LHCN-M2 (cell line): ENCODE results near the gene RADIL. TPM values are rescaled to one million over a fixed set of nuclear protein-coding genes. Genes with fewer than 3 reads are reported as not detected.

ENCODE experiments used
- DNase-seq: peaks from one replicate; pipeline ENCODE4 v3.0.0-alpha.2; 2012; ENCODE audit warnings: low read depth
- total RNA-seq: library from RNA; depleted of rRNA; stranded (reverse); fragments of >200 nt; gene quantifications from 2 replicates; pipeline ENCODE4 v1.2.3, GENCODE V29; 2014

RADIL gene
- total RNA-seq, 1 experiment from 2014 or later, result 2.5 TPM

DNA sequence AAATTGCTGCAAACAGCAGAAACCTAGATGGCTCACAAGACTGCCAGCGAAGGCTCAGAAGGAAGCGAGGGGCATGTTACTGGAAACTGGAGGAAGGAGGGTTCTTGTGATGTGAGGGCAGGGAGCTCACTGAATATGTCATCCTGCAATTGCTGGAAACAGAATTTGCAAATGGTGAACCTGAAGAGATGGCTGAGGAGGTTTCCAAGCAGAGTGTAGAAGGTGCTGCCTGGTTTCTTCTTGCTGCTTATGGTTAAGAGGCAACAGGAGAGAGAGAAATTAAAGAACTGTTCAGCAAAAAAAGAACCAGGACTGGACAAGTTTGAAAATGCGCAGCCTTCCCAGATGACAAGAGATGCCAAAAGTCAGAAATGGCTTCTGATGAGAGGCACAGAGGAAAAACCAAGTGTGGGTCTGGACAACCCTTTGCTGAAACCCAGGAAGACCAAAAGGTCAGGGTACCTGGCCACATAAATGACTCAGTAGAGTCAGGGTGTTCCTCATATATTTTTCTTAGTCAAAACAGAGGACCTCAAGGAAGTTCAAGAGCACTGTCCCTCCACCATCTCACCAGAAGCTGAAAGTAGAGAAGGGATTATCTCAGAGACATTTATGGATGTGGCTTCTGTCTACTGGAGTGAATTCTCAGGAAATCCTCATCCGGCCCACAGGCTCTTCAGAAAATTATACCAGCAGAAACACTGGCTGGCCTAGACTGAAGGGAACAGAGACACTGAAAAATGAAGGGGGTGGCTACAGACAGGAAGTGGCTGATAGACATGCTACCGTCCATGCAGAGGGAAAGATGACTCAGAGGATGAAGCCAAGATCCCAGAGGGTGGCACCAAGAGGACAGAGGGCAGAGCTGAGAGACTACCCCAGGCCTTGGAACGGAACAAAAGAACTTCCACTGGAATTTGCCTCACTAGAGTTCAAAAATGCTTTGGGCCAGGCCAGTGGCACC, 31.8 kb downstream of the RADIL start:
- DNase-seq, result peak; percentile 41

DNA sequence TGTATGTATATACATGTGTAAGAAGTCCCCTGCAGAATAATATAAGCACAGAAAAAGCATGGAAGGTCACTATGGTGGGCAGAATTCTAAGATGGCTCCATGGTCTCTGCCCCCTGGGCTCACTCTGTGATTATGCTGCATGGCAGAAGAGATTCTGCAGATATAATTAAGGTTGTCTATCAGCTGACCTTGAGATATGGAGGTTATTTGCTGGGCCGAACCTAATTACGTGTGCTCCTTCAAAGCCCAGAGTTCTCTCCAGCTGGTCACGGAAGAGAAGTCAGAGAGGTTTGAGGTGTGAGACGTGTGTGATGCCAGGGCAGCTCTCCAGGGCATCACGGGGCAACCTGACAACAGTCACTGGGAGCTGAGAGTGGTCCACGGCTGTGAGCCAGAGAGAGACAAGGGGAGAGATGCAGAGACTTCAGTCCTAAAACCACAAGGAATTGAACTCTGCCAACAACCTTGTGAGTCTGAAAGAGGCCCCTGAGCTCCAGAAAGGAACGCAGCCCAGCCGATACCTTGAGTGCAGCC, 33.2 kb downstream of the RADIL start:
- DNase-seq, result no peak

DNA sequence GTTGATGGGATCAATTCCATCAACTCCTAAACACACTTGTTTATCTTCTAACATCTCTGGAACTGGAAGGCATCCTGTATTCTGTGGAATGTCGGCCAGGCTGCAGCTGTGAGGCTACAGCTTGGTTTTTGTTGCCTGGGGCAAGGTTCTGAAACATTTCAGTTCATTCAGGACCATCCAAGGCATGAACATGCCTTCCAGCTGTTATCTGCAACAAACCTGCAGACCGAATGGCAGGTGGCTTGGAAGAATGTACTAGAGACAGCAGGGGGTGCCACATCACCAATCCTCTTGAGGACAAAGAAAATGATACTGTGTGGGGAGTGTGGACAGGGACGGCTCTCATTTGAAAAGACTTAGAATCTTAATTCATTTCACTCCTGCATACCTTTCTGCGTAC, 34.1 kb downstream of the RADIL start:
- DNase-seq, result peak; percentile 14

DNA sequence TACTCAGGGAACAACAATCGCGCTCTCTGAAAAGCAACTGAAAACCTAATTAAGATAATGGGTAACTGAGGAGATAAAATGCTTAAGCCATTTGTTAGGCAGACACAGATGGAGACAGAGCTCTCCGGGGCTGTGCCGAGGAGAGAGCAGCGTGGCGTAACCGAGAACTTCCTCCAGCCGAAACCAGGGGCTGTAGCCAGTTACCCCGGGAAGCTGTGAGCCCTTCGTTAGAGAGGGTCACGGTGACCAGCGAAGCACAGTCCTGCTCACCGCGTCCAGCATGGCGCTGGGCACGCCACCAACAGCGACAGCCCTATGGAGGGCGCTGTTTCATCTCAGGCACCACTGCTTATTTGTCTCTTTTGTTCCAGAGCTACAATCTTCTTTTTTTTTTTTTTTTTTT, 37.8 kb downstream of the RADIL start:
- DNase-seq, result no peak

DNA sequence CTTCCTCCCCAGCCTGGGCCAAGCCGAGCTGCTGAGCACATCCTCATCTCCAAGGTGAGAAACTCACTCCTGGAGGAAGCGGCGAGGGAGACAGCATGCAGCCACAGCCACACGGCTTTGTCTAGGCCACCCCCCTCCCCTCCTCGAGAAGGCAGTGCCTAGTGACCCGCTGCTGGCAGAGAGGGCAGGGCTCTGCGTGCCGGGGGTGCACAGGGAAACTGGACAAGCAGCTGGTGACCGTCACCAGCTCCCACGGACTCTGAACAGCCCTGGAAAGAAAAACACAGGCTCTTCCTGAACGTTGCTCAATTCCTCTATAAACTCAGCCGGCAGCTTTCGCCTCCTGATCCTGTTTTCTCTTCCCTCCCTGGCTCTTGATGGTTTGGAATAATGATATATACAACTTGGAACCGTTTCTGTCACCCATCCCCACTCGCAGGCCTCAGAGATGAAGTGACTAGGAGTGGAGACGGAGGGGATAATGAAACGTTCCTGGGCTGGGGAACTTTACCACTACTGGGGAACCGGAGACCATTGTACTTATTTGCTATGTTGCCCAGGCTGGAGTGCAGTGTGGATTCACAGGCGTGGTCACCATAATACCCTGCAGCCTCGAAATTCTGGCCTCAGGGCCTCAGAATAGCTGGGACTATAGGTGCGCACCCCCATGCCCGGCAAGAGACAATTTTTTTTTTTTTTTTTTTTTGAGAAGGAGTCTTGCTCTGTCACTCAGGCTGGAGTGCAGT, 41.0 kb downstream of the RADIL start:
- DNase-seq, result no peak

DNA sequence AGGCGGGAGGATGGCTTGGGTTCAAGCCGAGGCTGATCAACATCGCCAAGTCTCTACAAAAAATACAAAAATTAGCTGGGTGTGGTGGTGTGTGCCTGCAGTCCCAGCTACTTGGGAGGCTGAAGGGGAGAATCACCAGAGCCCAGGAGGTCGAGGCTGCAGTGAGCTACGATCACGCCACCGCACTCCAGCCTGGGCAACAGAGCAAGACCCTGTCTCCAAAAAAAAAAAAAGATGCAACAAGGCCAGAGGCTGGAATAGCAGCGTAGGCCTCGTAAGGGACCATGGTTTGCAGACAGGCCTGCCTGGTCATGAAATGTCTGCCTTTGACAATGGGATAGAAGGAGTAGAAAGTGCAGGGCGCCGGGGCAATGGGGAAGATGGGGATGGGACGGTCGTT, 41.7 kb downstream of the RADIL start:
- no peak for DNase-seq

DNA sequence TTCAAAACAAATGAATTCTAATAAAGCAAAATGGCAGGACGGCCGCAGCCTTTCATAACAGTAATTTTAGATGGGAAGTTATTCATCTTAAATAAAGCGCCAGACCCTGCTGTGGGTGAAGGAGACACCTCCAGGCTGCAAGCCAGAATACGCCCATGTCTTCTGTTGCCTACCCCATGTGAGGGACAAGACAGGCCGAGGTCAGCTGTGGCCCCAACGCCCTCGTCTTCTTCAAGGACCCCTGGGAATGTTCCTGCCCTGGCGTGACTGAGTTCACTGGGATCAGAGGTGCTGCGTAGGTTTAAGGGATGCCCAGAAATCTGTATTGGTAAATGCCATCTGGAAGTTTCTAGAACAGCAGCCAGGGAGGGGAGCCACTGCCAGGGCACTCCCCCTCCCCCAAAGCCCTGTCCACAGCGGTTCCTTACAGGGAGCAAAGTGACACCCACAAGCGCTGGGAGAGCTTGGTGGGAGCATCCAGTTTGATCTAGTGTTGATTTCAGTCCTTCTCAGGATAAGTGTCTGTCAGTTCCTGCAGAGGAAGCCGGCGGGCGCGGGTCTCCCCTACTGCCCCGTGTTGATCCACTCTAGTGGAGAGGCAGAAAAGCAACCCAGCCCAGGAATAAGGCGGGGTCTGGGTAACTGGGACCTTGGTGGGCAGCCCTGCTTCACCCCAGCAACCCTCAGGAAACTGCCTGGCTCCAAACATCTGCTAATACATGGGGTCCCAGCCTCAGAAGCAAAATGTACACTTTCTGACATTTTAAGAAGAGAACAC, 42.3 kb downstream of the RADIL start:
- no peak for DNase-seq

DNA sequence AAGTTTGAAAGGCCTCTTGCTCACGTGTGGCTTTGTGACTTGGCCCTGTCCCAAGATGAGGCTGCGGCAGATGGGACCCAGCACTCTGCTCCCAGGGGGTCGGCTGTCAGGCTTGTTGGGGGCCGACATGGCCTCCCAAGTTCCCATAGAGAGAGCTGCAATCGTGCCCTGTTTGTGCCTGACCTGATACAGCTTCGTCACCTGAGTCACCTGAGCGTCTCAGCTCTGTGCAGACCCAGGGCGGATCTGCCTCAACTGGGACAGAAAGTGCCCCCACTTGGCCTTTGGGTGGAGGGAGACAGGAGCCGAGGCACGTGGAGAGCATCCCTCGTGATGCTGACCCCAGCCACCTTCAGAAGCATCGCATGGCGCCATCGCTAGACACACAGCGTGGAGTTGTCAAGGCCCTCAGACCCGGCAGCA, 43.4 kb downstream of the RADIL start:
- no peak for DNase-seq

DNA sequence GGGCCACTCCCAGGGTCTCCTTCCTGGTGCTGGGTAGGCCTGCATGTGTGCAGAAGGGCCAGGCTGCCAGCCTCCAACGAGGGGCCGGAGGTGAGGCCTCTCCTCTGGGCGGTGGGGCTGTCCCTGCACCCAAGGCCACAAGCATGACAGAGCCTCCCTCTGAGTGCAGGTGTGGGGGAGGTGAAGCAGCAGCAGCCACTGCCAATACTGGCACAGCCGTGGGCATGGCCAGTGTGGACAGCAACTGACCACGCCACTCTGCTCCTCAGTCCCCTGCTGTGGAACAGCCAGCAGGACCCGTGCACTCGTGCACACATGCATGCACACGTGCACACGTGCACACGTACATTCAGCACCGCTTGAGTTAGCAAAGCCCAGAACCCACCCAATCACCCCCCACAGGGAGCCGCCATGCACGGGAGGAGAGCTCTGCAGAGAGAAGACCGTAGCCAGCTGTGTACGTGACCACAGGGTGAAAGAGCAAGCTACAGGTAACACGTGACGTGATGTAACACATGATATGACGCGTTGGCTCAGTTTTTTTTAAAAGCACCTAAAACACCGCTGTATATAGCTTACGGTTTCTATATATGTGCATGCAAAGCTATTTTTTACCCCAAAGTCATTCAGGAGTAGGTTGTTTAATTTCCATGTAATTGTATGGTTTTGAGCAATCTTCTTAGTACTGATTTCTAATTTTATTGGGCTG, 44.7 kb downstream of the RADIL start:
- DNase-seq, result no peak

DNA sequence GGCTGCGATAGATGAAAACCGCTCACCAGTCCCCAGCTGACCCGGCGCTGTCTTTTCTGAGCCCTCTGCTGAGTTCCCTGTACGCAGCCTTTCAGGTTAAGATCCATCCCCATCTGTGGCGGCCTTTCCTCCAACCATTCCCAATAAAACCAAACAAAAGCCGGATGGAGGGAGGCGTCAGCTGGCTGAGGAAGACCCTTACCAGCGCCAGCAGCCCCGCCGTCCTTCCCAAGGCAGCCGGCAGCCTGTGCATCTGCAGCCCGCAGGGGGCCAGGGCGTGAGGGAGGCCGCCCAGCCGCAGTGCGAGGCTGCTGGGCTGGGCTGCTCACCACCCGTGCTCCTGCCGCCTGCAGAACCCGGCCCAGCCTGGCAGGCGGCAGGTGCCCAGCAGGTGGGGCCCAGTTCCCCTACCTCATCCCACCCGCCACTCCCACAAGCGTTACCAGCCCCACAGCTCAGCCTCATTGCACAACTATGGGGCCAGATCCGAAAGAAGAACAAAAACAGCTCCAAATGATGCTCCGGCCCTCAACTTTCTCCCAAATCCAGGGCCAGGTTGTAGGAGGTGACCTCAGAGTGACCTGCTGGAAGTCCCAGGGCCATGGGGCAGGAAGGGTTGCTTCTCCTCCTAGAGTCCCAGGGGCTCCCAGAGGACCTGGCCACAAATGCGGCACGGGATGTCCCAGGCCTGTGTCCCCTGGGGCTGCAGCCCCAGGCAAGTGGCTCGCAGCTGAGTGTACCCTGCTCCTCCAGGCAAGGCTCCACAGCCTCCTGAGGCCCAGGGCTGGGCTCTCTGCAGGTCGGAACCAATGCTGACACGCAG, 45.5 kb downstream of the RADIL start:
- DNase-seq, result no peak

DNA sequence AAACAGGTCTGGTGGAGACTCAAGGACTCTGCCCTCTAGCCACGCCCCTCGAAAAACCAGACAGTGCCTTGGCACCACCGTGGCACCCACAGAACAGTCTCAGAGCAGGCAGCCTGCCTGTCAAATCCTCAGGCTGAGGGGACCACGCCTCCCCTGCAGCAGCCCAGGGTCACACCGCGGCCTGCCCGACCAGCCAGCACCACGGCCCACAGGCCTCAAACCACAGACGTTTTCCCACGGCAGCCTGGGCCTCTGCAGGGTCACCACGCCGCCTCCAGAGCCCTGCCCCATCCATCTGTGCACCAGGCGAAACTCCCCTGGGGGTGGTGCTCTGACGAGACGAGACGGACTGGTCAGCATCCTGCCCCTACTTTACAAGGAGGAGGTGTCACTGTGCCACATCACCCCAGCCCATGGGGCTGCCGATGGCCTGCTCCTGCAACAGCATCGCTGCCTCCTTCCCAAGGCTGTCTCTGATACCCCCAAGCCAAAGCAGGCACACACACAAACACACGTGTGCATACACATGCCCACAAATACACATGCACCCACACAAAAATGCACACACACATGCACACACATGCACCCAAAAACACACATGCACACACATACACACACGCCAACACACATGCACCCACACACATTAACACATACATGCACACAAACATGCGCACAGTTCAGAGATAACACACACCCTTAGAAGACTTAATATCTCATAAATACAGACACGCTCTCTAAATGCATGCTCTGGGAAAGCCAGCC, 46.3 kb downstream of the RADIL start:
- no peak for DNase-seq

DNA sequence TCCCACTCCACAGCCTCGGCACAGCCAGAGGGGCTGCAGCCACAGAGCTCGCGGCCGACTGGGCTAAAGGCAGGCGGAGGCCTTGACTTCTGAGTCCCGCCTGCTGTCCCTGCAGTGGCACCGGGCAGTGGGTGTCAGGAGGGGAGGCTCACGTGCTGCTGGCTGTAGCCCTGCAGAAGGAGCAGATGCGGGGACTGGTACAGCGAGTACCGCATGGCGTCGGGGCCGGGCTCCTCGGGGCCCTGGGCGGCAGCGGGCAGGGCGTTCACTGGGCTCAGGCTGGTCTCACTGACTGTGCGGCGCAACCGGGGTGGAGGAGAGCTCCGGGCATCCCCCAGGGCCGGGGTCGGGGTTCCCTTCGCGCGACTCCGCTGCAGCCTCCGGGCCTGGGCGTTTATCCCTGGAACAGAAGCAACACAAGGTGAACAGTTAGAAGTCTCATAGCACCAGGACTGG, 47.3 kb downstream of the RADIL start:
- DNase-seq, result no peak

DNA sequence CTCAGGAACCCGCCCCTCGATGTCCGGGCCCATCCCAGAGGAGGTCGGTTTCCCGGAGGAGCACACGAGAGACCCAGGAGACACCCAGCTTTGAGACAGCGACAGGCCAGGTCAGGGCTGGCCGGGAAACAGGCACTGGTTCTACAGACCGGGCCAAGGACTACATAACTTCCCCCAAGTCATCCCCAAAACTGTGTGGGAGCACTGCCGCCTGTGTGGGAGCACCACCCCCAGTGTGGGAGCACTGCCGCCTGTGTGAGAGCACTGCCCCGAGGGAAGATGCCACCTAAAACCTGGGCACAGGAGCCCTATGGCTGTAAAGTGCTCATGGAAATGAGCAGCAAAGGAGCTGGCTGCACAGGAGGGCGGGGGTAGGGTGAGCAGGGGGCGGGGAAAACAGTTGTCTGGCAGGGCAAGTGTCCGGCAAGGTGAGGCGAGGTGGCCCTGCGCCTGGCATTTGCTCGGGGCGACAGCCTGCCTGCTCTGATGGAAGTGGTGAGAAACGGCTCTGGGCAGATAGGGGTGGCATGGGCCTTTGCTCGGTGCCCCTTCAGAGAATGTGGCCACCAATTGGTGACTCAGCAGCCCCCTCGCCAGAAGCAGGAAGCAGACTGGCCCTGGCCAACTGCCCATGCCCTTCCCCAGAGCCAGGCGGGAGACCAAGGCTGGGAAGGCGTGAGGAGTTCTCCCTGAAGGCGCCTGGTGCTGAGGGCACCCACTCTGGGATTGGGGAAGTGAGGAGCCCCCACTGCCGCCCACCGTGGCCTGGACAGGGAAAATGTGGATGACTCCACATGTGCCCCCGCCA, 47.9 kb downstream of the RADIL start:
- DNase-seq, result no peak

DNA sequence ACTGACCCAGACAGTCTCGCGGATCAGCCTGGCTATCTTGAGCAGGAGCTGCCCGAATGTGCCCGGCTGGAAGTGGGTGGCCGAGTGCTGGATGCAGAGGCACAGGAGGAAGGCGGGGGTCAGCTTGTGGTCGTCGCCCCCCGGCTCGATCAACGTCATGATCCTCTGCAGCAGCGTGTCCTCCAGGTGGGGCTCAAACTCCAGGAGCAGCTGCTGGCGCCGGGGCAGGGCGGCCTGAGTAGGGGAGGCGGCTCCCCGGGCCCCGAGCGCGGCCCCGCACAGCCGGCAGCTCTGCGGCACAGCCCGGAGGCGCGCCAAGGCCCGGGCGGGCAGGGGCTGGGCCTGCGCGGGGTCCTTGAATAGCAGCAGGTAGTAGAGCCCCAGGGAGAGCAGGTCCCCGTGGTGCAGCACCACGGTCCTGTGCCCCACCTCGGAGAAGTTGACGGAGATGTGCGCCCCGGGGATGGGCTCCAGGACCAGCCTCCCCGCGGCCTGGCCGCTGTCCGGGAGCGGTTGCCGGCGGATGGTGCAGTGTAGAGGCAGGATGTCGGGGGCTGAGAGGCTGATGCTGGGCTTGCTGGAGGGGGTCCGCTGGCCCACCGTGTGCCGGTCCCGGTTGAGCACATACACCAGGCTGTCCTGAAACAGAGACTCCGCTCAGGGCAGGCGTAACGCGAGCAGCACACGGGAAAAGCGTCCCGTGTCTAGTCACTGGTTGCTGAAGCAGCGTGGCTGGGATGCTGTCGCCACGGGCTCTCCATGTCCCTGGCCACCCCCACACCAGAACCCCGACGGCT, 48.7 kb downstream of the RADIL start:
- DNase-seq, result no peak

DNA sequence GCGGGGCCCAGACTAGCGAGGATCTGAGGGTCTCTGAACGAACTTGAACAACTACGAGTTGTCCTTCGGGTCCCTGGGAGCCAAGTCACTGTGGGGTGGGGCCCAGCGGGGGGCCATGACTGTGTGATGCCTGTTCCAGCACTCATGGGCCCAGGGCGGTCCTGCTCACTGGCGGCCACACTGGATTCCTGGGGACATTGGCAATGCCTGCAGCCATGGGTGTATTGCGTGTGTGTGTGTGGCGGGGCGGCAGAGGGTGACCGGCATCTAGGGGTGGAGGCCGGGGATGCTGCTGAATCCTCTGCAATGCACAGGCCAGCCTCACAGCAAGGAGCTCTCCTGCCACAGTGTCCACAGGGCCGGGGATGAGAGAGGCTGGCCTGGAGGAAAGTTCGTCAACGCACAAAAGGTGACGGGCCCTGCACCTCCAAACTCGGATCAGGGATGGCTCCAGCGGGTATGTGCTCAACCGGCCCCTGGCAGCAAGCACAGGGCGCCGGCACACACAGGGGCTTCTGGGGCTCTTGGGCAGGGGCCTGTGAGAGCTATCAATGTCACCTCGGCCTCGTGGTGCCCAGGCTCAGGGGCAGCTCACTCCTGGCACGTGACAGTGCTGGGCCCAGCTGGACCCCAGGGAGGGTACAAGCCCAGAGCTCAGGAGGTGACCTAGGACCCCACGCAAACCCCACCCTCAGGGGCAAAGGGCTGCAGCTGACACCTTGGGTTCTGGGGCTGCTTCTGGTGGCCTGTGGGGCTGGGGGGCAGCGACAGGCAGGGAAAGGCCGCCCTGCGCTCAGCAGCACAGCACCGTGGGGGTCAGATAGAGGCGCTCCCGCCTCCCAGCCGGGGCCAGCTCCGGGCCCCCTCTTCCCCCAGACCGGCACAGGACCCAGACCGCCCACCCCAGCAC, 49.6 kb downstream of the RADIL start:
- DNase-seq, result no peak

DNA sequence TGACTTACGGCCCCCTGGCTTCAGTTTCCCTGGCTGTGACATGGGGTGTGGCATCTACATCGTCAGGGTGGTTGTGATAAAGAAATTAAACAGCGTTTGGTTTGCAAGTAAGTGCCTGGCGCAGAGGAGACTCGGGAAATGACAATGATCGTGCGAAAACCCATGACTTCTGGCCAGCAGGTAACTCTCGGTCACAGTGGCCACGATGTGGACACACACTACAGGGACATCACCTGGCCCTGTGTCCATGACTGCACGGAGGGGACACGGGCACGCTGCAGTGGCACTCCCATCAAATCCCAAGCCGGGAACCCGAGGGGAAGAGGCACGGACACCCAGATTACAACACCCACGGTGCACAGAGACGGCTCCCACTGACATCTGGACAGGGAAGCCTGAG, 50.3 kb downstream of the RADIL start:
- DNase-seq, result no peak
